ENCODE measurements around the gene STXBP6. TPM values are rescaled to one million over a fixed set of nuclear protein-coding genes. Genes with fewer than 3 reads are reported as not detected.

Gene STXBP6
- total RNA-seq, 4 donors from 2014 or later = 11.9 to 30.5 (median 14.6) TPM

DNA sequence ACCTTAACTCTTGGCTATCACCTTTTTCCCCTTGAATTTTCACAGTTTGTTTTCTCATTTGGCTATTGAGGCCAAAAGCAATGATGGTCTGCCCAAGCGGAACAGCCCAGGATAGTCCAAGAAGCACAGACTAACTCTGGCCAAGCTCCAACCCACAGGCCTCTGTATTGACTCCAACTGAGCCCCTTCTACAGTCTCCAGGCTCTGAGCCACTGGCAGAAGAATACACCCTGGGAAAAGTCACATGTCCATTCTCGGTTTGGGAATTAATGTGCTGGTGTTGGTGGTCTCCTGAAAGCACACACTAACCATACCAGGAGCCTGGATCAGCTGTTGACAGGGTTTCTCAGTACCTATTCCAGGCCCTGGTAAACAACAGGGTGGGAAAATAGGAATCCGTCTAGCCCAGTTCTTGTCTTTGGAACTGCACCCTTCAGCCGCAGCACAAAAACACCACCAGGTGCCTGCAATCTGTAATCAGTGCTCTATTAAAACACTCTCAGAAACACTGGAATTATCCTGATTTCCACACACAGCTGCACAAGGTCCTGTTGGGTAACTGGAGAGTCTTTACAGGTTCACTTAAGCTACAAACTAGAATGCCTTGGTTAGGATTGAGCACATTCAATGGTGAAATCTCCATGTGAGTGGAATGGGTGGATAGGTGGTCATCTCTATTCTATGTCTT is 63.6 kb downstream of the STXBP6 start:
- H3K9me3 ChIP-seq = no peaks in the 10 kb centered on the region
- DNase-seq = no peak
- H3K27ac ChIP-seq = peak overlapping the region; percentile 5 to 19
- H3K27me3 ChIP-seq = no peaks in the 10 kb centered on the region
- H3K4me3 ChIP-seq = no peak overlapping the region
- no peak for TF ChIP-seq POLR2A (IDR thresholded peaks at IDR 0.05)
- TF ChIP-seq, protein P1, sequence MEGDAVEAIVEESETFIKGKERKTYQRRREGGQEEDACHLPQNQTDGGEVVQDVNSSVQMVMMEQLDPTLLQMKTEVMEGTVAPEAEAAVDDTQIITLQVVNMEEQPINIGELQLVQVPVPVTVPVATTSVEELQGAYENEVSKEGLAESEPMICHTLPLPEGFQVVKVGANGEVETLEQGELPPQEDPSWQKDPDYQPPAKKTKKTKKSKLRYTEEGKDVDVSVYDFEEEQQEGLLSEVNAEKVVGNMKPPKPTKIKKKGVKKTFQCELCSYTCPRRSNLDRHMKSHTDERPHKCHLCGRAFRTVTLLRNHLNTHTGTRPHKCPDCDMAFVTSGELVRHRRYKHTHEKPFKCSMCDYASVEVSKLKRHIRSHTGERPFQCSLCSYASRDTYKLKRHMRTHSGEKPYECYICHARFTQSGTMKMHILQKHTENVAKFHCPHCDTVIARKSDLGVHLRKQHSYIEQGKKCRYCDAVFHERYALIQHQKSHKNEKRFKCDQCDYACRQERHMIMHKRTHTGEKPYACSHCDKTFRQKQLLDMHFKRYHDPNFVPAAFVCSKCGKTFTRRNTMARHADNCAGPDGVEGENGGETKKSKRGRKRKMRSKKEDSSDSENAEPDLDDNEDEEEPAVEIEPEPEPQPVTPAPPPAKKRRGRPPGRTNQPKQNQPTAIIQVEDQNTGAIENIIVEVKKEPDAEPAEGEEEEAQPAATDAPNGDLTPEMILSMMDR (IDR thresholded peaks at IDR 0.05) = no peak
- H3K4me1 ChIP-seq = no peaks in the 10 kb centered on the region
- intact Hi-C loops (cut with DNase I; ENCODE audit: low total_unique reads) = no loop called here
- H3K36me3 ChIP-seq = no peaks in the 10 kb centered on the region

DNA sequence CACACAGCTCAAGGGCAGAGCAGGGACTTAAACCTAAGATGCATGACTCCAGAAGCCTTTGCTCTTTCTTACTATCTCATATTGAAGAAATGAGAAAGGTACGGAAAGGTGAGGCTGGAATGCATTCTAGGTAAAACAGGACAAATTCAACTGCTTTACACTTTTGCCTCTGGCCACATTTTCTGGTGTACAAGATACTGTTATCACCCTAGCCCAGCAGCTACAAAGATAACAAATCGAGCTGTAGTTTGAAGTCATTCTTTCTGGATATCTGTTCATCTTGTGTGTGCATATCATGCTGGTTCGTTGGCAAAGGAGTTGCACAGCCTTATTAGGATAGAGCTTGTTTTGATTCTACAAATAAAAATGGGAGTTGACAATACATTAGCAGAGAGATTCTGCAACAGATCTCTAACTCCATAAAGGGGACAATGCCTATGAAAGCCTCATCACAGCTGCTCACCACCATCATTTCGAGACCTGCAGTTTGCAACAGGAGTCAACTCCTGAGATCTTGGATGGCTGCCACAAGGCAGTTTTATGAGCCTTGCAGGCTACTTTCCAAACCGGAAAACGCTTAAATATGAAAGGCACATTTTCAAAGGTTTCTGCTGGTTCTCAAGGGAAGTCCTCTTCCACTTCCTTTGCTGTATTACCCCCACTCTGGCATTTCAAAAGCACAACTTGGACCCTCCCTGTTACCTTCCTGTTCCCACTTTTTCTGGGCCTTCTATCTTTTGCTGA is 64.9 kb downstream of the STXBP6 start:
- H3K9me3 ChIP-seq = no peaks in the 10 kb centered on the region
- no peaks in the 10 kb centered on the region for H3K36me3 ChIP-seq
- H3K4me3 ChIP-seq = no peak overlapping the region
- H3K27ac ChIP-seq = peak overlapping the region in 1 of 2 donors; percentile 5
- no peaks in the 10 kb centered on the region for H3K4me1 ChIP-seq
- no peak for TF ChIP-seq POLR2A (IDR thresholded peaks at IDR 0.05)
- TF ChIP-seq, protein P1 (IDR thresholded peaks at IDR 0.05) = no peak
- DNase-seq = peak in 1 of 2 donors; percentile 43
- no peaks in the 10 kb centered on the region for H3K27me3 ChIP-seq
- intact Hi-C loops (cut with DNase I; ENCODE audit: low total_unique reads) = no loop called here

DNA sequence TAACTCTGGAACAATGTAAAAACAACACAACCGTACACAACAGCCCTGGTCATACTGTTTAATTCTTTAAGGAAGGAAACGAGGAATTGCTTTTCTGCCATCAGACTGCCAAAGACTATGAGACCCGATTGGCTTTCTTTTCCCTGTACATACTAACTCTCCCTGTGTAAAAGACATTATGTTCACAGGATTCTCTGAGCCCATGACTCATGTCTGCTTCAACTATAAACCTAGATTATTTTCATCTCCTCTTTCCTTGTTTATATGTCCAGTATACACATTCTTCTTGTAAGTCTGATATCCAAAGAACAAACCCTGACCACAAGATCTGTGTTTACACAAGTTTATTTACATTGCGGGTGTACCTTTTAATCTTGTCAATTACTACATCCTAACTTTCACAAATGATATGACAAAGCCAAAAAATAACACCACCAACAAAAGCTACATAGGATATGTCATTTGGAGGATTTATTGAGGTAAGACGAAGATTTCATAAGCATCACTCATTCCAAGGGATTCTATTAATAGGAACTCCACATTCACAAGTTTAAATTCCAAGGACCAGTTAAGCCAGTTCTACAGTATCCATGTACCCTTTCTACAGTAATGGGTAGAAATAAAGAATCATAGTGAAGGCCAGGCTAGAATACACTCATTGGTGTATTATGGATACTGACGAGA is 67.3 kb downstream of the STXBP6 start:
- H3K36me3 ChIP-seq = no peaks in the 10 kb centered on the region
- H3K27me3 ChIP-seq = no peaks in the 10 kb centered on the region
- DNase-seq = no peak
- no peak overlapping the region for H3K27ac ChIP-seq
- TF ChIP-seq, protein P1 (IDR thresholded peaks at IDR 0.05) = no peak
- TF ChIP-seq POLR2A (IDR thresholded peaks at IDR 0.05) = no peak
- intact Hi-C loops (cut with DNase I; ENCODE audit: low total_unique reads) = no loop called here
- no peak overlapping the region for H3K4me3 ChIP-seq
- no peaks in the 10 kb centered on the region for H3K9me3 ChIP-seq
- no peaks in the 10 kb centered on the region for H3K4me1 ChIP-seq

DNA sequence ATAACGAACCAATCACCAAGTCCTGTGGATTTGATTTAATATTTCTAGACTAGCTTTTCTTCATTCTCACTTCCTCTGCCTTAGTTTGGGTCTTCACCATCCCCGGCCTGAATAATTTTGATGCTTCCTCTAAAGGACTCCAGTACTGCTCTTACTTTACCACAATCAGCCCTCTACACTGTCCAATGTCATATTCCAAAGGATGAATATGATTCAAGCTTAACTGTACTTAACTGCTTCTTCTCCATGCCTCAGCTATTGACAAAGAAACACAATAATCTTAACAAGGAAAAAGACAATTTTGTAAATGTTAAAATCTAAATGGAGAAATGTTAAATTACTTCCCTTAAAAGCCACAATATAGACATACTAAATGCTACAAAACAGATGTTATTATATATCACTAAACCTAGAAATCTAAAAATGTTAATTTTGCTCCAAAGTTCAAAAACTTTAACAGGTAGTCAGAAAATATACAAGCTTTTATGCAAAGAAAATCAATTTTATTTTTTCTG is 70.2 kb downstream of the STXBP6 start:
- intact Hi-C loops (cut with DNase I; ENCODE audit: low total_unique reads) = no loop called here
- no peaks in the 10 kb centered on the region for H3K36me3 ChIP-seq
- no peaks in the 10 kb centered on the region for H3K9me3 ChIP-seq
- H3K27ac ChIP-seq = no peak overlapping the region
- DNase-seq = no peak
- TF ChIP-seq POLR2A (IDR thresholded peaks at IDR 0.05) = no peak
- H3K4me1 ChIP-seq = no peaks in the 10 kb centered on the region
- no peak overlapping the region for H3K4me3 ChIP-seq
- H3K27me3 ChIP-seq = no peaks in the 10 kb centered on the region

DNA sequence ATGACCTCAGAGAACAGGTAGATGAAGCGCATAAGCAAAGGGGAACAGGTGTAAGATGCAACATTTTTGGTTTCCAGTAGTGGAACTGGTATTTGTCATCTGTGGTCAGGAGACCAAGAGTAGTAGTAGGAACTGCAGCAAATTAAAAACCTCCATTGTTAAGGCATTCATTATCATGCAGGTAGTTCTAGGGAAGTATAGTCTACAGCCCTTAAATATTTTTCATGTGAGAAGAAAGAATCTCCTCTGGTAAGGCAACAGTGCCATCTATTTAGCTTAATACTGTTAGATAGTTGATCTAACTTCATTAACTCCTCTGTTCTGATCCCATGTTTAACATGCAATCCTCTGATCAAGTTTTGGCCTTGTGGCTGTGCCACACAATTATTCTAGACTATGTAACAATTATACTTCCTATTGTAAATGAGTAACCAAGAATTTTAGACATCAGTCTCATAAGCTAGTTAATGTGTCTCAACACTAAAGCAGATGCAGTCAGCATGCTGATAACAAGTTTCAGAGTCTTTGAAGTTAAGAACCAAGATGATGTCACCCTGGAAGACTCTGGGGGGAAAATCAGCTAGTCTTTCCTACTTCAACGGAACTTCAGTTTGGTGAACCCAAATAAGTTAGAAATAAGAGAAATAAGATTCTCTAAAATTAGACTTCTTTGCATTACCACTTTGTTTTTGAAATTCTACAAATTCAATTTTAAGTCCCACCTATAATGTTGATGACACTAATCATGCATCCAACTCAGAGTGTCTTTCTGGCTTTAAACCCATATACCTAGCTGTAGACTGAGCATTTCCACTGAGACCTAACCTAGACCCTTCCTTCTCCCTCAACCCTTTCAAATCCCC is 70.9 kb downstream of the STXBP6 start:
- Histone ChIP-seq H3K36me3 (no peaks in the 10 kb centered on the region), H3K4me3 (no peak overlapping the region), H3K27ac (no peak overlapping the region), H3K4me1 (no peaks in the 10 kb centered on the region), H3K27me3 (no peaks in the 10 kb centered on the region), H3K9me3 (no peaks in the 10 kb centered on the region)
- intact Hi-C loops (cut with DNase I; ENCODE audit: low total_unique reads) = no loop called here
- no peak for DNase-seq
- no peak for TF ChIP-seq POLR2A (IDR thresholded peaks at IDR 0.05)
- TF ChIP-seq, protein P1 (IDR thresholded peaks at IDR 0.05) = no peak

All from uterus (tissue), 4 donors.